GM21515 (cell line): ENCODE data around the gene ESPL1.
A peak's percentile ranks its signal among the peaks of the same experiment; 100 is the strongest.
"Not testable (repeated sequence)": the region's sequence is repeated elsewhere in the genome, so short reads cannot be mapped to it uniquely, and the experiment has no call there.

ENCODE experiments used
- ATAC-seq: cut with Tn5 transposase; IDR thresholded peaks from one replicate; pipeline ENCODE4 v1.9.1; 2021; ENCODE audit not compliant: unreplicated experiment

The ESPL1 gene

GRCh38 chr12:53297106-53297505 lies 29.0 kb downstream of the ESPL1 start:
- not testable (repeated sequence) for ATAC-seq

DNA sequence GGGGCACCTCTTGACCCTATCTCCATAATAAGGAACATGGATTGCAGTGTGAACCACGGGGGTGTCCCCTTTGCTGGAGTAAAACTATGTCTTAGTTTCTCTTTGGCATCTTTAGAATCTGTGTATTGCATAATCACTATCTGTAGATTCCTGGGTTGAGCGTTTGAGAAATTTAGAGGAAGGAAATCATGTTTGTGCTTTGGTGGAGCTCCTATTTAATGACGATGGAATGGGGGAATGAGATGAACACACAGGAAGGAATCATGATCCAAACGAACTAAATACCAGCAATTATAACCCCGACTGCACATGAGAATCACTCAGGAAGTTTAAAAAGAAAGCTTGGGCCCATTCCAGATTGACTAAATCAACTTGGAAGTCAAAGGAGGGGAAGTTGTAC lies 30.1 kb downstream of the ESPL1 start:
- ATAC-seq = no peak

GRCh38 chr12:53299101-53299453 lies 31.0 kb downstream of the ESPL1 start:
- no peak for ATAC-seq

GRCh38 chr12:53299454-53300180 lies 31.5 kb downstream of the ESPL1 start, which contains the start of gene MYG1:
Gene MYG1 (plus strand): TSS chr12:53299695. CDS start chr12:53299738, 43 bp downstream.
- peak; percentile 55 for ATAC-seq

GRCh38 chr12:53300187-53300586 lies 32.1 kb downstream of the ESPL1 start:
- no peak for ATAC-seq

DNA sequence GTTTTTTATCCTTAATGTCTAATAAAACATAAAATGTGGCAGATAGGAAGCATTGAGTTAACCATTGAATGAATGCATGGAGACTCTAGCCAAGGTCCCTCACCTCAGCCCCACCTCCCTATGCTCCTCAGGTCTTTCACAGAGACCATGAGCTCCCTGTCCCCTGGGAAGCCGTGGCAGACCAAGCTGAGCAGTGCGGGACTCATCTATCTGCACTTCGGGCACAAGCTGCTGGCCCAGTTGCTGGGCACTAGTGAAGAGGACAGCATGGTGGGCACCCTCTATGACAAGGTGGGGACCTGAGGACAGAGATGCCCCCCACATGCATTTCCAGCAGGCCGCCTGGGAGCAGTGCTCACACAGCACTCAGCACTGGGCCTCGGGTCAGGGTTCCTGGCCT lies 34.8 kb downstream of the ESPL1 start:
- no peak for ATAC-seq

- no peak for ATAC-seq
Observed at GRCh38 chr12:53306826-53307225, 38.7 kb downstream of the ESPL1 start.

DNA sequence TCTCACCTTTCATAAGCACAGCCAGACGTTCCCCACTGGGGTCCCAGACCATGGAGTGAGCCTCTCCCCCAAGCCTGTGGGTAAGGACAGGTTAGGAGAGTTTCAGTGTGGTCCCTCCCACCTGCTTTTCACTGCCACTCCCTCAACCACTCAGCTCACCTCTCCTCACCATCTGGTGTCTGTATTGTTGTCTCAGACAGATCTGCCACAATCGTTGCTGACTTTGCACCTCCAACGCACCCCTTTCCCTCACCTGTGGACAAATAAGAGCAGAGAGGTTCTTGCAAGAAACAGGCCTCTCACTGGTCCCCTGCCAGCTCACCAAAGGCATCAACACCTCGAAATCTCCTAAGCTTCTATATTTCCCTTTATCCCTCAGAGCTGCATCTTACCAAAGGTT lies 40.2 kb downstream of the ESPL1 start:
- no peak for ATAC-seq

DNA sequence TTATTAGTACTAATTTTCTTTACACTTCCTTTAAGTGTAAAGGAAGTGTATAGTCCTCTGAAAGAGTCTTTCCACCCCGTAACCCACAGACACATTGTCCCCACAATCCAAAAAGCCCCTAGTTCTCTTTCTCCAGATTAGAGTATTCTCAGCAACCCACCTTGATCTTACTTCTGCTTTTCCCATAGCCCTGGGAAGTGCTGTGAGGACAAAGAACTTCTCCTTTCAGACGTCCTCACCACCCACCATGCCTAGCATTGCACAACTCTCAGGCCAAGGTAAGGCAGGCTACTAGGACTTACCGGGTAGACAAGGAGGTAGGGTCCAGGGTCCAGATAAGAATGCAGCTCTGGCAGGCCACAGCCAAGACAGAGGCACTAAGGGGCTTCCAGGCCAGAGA lies 45.9 kb downstream of the ESPL1 start:
- no peak for ATAC-seq

DNA sequence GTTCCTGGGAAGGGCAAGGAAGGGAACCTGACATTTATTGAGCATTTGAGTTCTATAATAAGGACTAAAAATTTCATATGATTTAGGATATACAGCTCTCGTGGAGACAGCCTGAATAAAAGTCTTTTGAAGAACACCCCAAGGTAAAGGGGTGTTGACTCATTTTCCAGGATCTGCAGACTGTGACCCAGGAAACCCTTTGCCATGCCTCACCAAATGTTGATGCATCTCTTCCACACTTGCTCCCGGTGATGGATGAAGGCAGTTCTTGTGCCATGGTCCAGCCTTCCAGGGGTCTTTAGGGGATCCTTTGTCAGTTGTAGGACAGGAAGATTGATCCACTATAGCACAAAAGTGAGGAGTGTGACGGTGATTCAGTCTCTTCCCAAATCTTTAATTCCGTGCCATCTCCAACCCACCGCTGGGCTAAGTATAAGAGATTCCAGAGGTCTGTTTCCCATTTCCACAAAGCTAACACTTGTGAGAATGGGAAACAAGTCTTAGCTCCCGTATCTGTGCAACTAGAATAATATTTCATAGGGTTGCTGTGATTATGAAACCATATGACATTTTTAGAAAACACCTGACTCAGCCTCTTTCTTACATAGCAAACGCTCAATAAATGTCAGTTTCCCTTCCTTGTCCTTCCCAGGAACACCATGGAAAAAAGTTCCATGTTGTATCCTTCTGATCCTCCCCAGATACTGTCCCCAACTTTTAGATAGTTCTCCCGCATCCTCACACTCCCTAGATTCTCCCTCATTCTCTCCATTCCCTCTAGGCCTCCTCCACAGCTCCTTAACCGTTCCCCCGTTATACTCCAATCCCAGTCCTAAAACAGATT lies 52.5 kb downstream of the ESPL1 start:
- ATAC-seq = no peak

- ATAC-seq = no peak
Observed at GRCh38 chr12:53324113-53324778, 56.1 kb downstream of the ESPL1 start.

DNA sequence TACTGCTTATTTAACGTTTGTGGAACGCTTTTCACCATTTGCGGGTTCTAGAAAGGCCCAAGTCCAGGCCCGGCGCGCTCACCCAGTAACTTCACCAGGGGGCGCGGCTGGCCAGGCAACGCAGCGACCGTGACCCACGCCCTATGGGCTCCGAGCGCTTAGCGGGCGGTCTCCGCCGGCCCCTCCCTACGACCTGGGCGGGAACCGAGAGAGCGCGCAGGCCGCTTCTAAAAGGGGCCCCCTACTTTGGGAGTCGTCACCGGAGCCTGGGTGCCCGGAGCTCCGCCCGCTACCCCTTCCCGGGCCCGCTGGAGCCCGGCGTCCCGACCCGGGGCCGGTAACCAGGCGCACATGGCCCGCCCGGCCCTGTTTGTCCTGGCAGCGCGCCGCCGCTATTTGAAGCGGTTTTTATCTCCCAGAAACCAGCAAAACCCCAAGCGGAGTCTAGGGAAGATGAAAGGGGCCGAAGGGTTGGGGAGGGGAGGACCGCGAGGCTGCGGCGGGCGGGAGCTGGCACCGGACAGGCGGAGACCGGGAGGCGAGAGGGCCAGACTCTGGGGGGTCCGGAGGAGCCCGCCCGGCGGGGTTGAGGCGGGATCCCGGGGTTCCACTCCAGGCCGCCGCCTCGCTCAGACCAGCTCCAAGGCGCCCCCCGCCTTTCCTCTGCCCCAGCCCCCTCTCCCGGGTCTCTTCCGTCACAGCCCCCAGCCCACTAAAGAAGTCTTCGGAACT lies 56.8 kb downstream of the ESPL1 start:
- ATAC-seq = peak; percentile 45

GRCh38 chr12:53325511-53326061 lies 57.5 kb downstream of the ESPL1 start:
- no peak for ATAC-seq

- no peak for ATAC-seq
Observed at GRCh38 chr12:53326460-53327185, 58.5 kb downstream of the ESPL1 start.

DNA sequence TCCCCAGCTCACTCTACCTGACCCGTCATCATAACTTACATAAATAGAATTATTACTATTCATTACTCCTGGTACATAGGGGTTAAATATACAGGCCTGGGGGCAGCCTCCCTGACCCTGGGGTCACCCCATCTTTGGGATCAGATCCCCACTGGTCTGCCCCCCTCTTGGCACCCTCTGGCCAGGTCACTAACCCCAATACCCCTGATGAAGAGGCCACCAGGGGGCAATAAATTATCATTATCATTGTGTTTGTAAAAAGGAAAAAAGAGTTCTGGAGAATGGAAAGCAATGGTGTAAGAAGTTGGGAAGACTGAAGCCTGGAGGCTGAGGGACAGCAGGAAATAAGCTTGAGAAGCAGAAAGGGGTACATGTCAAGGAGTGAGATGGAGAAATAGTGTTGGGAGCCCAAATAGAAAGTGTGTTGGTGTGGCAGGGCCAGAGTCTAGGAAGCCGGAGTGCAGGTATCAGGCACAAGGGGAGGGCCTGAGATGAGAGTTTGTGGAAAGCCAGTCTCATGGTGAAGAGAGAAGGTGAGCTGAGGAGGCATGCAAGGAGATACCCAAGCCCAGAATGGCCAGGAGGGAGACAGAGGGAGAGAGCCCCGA lies 59.4 kb downstream of the ESPL1 start:
- no peak for ATAC-seq

- ATAC-seq = no peak
Observed at GRCh38 chr12:53328043-53328435, 59.9 kb downstream of the ESPL1 start.

DNA sequence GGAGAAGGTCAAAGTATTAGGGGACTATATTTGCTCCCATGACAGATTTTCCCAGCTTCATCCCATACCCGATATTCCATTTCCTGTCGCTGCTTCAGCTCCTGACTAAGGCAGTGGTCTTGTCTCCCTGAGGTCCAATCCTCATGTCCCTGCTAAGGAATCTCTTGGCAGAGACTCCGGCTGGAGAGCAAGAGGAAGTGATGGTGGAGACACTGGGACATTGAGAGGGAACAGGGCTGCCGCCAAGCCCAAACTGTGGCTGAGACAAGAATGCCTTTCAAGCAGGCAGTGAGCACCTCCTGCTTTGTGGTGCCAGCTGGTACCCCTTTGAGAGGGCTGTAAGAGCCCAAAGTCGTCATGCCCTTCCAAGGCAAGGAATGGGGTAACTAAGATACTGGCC lies 62.6 kb downstream of the ESPL1 start:
- ATAC-seq = no peak

DNA sequence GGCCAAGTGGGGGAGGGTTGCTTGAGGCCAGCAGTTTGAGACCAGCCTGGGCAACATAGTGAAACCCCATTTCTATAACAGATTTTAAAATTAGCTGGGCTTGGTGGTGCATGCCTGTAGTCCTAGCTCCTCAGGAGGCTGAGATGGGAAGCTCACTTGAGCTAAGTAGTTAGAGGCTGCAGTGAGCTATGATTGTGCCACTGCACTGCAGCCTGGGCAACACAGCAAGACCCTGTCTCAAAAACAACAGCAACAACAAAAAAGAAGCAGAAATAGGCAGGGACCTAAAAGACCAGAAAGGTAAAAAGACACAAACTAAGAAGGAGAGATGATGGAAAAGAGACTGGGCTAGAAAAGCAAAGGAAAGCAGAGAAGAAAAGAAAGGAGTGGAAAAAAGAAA lies 64.2 kb downstream of the ESPL1 start:
- ATAC-seq = not testable (repeated sequence)

DNA sequence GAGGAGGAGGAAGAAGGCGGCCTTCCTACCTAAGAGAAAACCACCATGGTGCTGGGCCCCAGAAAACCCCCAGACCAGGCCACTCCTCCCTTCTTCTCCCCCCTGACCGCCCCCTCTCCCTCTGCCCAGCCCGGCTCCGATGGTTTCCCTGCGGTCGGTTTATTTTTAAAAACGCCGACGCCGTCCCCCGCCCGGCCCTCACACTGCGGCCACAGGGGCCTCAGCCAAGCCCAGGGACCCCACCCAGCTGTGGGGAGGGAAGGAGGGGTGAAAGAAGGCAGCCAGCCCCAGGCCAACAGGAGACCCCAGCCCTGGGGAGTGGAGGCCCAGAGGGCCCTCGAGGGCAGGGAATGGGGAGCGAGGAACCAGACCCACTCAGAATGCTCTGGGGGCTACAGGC lies 64.6 kb downstream of the ESPL1 start:
- ATAC-seq = no peak

DNA sequence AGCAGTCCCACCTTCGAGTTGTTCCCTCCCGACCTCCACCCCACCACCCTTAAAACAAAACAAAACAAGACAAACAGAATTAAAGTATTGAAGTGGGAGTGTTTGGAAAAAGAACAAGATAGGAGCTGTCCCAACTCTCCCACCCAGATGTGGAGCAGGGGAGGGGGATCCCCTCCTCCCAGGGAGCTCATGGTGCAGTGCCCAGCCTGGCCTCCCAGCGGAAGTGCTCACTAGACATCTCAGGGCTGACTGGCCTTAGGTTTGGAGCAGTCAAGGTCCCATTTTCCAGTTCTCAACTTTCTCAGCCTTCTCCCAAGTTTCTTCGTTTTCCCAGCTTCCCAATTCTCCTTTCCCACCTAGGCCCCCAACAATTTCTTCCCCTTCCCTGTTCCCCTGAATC lies 65.2 kb downstream of the ESPL1 start:
- ATAC-seq = no peak
